ENCODE data around the gene MAP4K3.

The MAP4K3 gene

DNA sequence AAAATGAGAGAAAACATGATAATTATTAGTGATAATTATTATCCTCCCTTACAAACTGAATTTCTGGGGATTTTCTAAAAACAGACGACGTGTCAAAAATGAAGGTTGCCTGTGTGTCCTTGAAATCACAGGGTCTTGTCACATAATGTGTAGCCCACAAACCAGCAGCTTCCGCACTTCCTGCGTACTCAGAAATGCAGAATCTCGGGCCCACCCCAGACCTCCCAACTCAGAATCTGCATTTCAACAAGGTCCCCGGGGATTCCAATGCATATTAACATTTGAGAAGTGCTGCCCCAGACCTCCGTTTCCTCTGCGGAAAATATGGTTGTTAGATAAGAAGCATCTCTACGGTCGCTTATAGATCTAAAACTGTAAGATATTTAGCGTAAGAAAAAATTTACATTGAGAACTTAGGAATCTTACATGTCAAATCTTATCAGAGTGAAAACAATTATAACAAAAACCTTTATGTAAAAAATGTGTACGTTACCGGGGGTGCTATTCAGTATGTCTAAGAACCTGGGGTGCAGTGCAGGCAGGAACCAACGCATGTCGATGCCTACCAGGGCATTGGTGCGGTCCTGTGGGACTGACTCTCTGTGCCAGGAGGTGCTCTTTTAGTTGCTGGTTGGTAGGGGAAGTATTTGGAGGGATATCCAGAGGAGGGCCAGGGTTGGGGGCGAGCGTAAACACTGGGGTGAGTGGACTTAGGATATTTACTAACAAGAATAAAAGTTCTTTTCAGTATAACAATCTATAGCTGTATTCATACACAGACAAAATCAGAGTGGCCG is 208.5 kb downstream of the MAP4K3 start:
- ChIA-PET CTCF (interaction anchor here (0.5 to 4.5 kb wide), 40 partner anchors 9 to 1243 kb away, joined by 3 to 221 read pairs (median 4); partner anchors contain the start of gene SOS1), POLR2A (interaction anchor here (0.7 to 1.5 kb wide), 5 partner anchors 104 to 477 kb away, joined by 4 to 5 read pairs (median 4); partner anchors contain the start of genes SOS1 and SRSF7)
- no peak overlapping the region for H3K27ac ChIP-seq (ENCODE audit: extremely low read depth, low read depth, low read length)
- no peak overlapping the region for H3K4me3 ChIP-seq (ENCODE audit: low read depth, low read length)
- H3K4me1 ChIP-seq (ENCODE audit: control insufficient read depth, insufficient read depth, low read length) = no peaks in the 10 kb centered on the region
- no peaks in the 10 kb centered on the region for H3K9me3 ChIP-seq (ENCODE audit: control insufficient read depth, insufficient read depth, low read depth, low read length)
- H3K36me3 ChIP-seq (ENCODE audit: control insufficient read depth in 2 of 2, insufficient read depth in 1 of 2, low read length in 2 of 2) = no peaks in the 10 kb centered on the region
- TF ChIP-seq, protein P1, sequence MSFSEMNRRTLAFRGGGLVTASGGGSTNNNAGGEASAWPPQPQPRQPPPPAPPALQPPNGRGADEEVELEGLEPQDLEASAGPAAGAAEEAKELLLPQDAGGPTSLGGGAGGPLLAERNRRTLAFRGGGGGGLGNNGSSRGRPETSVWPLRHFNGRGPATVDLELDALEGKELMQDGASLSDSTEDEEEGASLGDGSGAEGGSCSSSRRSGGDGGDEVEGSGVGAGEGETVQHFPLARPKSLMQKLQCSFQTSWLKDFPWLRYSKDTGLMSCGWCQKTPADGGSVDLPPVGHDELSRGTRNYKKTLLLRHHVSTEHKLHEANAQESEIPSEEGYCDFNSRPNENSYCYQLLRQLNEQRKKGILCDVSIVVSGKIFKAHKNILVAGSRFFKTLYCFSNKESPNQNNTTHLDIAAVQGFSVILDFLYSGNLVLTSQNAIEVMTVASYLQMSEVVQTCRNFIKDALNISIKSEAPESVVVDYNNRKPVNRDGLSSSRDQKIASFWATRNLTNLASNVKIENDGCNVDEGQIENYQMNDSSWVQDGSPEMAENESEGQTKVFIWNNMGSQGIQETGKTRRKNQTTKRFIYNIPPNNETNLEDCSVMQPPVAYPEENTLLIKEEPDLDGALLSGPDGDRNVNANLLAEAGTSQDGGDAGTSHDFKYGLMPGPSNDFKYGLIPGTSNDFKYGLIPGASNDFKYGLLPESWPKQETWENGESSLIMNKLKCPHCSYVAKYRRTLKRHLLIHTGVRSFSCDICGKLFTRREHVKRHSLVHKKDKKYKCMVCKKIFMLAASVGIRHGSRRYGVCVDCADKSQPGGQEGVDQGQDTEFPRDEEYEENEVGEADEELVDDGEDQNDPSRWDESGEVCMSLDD (tag by site-specific recombination; IDR thresholded peaks at IDR 0.05) = no peak
- TF ChIP-seq ZNF433 (tag by site-specific recombination; IDR thresholded peaks at IDR 0.05; ENCODE audit: low read depth) = no peak
- TF ChIP-seq, protein P2, sequence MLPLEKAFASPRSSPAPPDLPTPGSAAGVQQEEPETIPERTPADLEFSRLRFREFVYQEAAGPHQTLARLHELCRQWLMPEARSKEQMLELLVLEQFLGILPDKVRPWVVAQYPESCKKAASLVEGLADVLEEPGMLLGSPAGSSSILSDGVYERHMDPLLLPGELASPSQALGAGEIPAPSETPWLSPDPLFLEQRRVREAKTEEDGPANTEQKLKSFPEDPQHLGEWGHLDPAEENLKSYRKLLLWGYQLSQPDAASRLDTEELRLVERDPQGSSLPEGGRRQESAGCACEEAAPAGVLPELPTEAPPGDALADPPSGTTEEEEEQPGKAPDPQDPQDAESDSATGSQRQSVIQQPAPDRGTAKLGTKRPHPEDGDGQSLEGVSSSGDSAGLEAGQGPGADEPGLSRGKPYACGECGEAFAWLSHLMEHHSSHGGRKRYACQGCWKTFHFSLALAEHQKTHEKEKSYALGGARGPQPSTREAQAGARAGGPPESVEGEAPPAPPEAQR (tag by site-specific recombination; IDR thresholded peaks at IDR 0.05) = no peak
- TF ChIP-seq ZNF843 (tag by site-specific recombination; IDR thresholded peaks at IDR 0.05) = no peak
- TF ChIP-seq TCF7L2 (IDR thresholded peaks at IDR 0.05; ENCODE audit: borderline replicate concordance, low read depth, low read length) = no peak
- TF ChIP-seq ZBTB1 (tag by site-specific recombination; IDR thresholded peaks at IDR 0.05) = no peak
- TF ChIP-seq HOXC10 (CRISPR knock-in tag; IDR thresholded peaks at IDR 0.05) = no peak
- no peak for TF ChIP-seq MEIS1 (CRISPR knock-in tag; IDR thresholded peaks at IDR 0.05; ENCODE audit: borderline replicate concordance)

DNA sequence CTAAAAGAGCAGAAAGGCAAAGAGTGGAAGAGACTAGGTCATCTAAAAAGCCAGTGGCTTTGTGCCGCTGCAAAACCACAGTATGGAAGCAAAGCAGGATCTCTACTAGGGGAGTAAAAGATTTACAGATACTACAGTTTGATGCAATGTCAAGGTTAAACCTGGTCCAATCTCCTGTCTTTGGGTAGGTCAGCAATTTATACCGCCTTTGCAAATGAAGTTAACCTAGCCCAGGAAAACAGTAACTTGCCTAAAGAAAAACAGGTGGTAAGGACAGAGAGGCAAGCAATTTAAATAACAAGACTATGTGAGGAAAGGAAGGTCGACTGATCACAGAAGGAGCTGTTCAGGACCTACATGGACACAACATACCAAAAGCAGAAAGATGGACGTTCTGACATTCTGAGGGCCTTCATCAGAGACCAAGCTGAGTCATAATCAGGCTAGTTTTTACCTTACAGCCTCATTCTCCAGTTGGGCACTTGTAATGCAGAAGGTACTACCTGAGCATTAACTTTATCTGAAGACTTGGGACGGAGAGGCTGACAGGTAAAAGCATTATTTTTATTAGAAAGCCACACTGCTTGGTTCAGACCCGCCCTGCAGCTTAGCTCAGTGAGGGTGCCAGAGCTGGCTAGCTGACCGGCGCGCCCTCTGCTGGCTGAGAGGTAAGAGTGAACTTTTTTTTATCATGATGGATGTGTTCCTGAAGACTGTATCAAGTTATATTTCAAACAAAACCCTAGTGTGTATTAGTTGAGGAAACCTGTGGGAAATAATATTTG is 209.3 kb downstream of the MAP4K3 start:
- Histone ChIP-seq H3K27ac (ENCODE audit: extremely low read depth, low read depth, low read length) (no peak overlapping the region), H3K36me3 (ENCODE audit: control insufficient read depth in 2 of 2, insufficient read depth in 1 of 2, low read length in 2 of 2) (no peaks in the 10 kb centered on the region), H3K4me1 (ENCODE audit: control insufficient read depth, insufficient read depth, low read length) (no peaks in the 10 kb centered on the region), H3K4me3 (ENCODE audit: low read depth, low read length) (no peak overlapping the region), H3K9me3 (ENCODE audit: control insufficient read depth, insufficient read depth, low read depth, low read length) (no peaks in the 10 kb centered on the region)
- ChIA-PET POLR2A (interaction anchor here (0.7 to 1.0 kb wide), 2 partner anchors 103 to 107 kb away, joined by 4 to 5 read pairs; partner anchors contain the start of gene SOS1), CTCF (interaction anchor here (0.5 to 4.5 kb wide), 28 partner anchors 10 to 1242 kb away, joined by 3 to 221 read pairs (median 4); partner anchors contain the start of gene SOS1)
- TF ChIP-seq ZNF350 (tag by site-specific recombination; IDR thresholded peaks at IDR 0.05) (no peak), ZNF629 (tag by site-specific recombination; IDR thresholded peaks at IDR 0.05) (no peak), ZNF394 (tag by site-specific recombination; IDR thresholded peaks at IDR 0.05; ENCODE audit: borderline replicate concordance) (no peak), IKZF3 (tag by site-specific recombination; IDR thresholded peaks at IDR 0.05) (no peak), ZNF600 (tag by site-specific recombination; IDR thresholded peaks at IDR 0.05) (peak; percentile 78)
- TF ChIP-seq, protein P3, sequence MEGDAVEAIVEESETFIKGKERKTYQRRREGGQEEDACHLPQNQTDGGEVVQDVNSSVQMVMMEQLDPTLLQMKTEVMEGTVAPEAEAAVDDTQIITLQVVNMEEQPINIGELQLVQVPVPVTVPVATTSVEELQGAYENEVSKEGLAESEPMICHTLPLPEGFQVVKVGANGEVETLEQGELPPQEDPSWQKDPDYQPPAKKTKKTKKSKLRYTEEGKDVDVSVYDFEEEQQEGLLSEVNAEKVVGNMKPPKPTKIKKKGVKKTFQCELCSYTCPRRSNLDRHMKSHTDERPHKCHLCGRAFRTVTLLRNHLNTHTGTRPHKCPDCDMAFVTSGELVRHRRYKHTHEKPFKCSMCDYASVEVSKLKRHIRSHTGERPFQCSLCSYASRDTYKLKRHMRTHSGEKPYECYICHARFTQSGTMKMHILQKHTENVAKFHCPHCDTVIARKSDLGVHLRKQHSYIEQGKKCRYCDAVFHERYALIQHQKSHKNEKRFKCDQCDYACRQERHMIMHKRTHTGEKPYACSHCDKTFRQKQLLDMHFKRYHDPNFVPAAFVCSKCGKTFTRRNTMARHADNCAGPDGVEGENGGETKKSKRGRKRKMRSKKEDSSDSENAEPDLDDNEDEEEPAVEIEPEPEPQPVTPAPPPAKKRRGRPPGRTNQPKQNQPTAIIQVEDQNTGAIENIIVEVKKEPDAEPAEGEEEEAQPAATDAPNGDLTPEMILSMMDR (tag by site-specific recombination; IDR thresholded peaks at IDR 0.05) = peak; percentile 61
- TF ChIP-seq, protein P4, sequence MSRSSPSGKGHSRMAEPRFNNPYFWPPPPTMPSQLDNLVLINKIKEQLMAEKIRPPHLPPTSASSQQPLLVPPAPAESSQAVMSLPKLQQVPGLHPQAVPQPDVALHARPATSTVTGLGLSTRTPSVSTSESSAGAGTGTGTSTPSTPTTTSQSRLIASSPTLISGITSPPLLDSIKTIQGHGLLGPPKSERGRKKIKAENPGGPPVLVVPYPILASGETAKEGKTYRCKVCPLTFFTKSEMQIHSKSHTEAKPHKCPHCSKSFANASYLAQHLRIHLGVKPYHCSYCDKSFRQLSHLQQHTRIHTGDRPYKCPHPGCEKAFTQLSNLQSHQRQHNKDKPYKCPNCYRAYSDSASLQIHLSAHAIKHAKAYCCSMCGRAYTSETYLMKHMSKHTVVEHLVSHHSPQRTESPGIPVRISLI (tag by site-specific recombination; IDR thresholded peaks at IDR 0.05) = peak; percentile 81
- TF ChIP-seq, protein P5, sequence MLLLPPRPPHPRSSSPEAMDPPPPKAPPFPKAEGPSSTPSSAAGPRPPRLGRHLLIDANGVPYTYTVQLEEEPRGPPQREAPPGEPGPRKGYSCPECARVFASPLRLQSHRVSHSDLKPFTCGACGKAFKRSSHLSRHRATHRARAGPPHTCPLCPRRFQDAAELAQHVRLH (tag by site-specific recombination; IDR thresholded peaks at IDR 0.05) = no peak
- TF ChIP-seq, protein P6, sequence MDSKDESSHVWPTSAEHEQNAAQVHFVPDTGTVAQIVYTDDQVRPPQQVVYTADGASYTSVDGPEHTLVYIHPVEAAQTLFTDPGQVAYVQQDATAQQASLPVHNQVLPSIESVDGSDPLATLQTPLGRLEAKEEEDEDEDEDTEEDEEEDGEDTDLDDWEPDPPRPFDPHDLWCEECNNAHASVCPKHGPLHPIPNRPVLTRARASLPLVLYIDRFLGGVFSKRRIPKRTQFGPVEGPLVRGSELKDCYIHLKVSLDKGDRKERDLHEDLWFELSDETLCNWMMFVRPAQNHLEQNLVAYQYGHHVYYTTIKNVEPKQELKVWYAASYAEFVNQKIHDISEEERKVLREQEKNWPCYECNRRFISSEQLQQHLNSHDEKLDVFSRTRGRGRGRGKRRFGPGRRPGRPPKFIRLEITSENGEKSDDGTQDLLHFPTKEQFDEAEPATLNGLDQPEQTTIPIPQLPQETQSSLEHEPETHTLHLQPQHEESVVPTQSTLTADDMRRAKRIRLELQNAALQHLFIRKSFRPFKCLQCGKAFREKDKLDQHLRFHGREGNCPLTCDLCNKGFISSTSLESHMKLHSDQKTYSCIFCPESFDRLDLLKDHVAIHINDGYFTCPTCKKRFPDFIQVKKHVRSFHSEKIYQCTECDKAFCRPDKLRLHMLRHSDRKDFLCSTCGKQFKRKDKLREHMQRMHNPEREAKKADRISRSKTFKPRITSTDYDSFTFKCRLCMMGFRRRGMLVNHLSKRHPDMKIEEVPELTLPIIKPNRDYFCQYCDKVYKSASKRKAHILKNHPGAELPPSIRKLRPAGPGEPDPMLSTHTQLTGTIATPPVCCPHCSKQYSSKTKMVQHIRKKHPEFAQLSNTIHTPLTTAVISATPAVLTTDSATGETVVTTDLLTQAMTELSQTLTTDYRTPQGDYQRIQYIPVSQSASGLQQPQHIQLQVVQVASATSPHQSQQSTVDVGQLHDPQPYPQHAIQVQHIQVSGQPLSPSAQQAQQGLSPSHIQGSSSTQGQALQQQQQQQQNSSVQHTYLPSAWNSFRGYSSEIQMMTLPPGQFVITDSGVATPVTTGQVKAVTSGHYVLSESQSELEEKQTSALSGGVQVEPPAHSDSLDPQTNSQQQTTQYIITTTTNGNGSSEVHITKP (tag by site-specific recombination; IDR thresholded peaks at IDR 0.05) = peak; percentile 52; the same call in 1 of the 2 replicates
- TF ChIP-seq, protein P7, sequence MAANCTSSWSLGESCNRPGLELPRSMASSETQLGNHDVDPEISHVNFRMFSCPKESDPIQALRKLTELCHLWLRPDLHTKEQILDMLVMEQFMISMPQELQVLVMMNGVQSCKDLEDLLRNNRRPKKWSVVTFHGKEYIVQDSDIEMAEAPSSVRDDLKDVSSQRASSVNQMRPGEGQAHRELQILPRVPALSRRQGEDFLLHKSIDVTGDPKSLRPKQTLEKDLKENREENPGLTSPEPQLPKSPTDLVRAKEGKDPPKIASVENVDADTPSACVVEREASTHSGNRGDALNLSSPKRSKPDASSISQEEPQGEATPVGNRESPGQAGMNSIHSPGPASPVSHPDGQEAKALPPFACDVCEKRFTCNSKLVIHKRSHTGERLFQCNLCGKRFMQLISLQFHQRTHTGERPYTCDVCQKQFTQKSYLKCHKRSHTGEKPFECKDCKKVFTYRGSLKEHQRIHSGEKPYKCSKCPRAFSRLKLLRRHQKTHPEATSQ (tag by site-specific recombination; IDR thresholded peaks at IDR 0.05) = no peak
